Measurements from ENCODE around the gene C1QTNF9.
"Not testable (repeated sequence)": the region's sequence is repeated elsewhere in the genome, so short reads cannot be mapped to it uniquely, and the experiment has no call there.

The C1QTNF9 gene

DNA sequence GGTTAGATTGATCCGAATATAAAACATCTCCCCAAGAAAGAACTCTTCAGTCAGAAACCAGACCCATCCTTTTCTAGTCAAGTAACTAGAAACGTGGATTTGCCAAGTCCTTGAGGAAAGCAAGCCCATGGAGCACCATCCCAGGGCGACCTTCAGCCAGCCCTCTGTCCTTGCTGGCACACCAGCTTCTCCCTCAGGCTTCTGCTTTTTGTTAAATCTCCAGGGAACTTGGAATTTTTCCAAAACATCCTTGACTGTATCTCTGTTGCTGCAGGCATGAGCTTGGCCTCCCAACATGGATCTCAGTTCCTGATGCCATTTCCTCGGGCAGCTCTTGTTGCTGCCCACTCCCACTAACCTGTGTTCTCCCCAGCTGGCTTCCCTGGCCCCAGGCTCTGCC, 27.1 kb upstream of the C1QTNF9 start:
- no peak for DNase-seq (ENCODE audit: low read depth in 2 of 2)

GRCh38 chr13:24284889-24285565, 24.4 kb upstream of the C1QTNF9 start:
- no peak for DNase-seq (ENCODE audit: low read depth in 2 of 2)

GRCh38 chr13:24286624-24287023, 22.8 kb upstream of the C1QTNF9 start:
- DNase-seq (ENCODE audit: low read depth in 2 of 2), result no peak

DNA sequence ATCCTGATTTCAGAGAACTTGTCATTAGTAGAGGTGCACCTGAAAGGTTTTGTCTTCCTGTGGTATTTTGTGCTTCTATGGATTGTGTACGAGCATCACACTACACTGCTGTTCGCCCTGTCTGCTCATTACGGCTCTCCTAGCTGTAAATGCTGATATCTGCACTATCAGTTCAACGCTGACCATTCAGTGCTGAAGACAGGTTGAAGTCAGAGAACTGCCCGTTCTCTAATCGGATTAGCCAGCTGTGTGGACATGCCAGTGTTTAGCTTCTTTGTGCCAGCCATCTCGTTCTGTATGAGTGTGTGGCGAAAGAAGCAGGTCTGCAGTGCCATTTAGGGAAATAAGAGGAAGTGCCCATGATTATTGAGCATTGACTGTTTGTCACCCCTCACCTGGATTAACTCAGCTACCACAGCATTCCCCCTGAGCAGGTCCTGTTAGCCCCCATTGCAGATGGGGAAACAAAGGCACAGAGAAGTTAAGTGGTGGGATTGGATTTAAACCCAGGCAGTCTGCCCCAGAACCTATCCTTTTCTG, 21.6 kb upstream of the C1QTNF9 start:
- no peak for DNase-seq (ENCODE audit: low read depth in 2 of 2)

- DNase-seq (ENCODE audit: low read depth in 2 of 2), result no peak
These were observed 20.5 kb upstream of the C1QTNF9 start for GRCh38 chr13:24288870-24289269.

DNA sequence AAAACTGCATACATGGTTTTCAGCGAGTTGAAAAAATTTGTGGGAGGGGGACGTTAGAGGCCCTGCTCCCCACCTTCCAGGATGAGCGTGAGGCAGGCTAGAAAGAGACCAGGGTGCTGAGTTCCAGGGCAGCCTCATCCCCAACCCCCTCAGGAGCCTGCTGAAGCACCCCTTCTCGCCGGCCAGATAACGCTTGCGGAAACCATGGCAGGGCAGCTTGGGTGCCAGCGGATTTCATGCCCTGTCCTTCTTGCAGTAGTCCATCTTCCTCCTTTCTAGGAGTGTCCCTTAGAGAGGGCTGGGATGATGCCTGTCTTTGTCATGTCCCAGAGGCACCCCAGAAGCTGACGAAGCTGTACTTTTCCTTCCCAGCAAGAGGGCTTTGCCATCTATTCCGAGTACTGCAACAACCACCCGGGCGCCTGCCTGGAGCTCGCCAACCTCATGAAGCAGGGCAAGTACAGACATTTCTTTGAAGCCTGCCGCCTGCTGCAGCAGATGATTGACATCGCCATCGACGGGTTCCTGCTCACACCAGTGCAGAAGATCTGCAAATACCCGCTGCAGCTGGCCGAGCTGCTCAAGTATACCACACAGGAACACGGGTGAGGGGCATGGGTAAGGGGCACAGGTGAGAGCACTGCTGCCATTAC, 19.0 kb upstream of the C1QTNF9 start:
- DNase-seq (ENCODE audit: low read depth in 2 of 2), result no peak

- DNase-seq (ENCODE audit: low read depth in 2 of 2), result no peak
These were observed 16.9 kb upstream of the C1QTNF9 start for GRCh38 chr13:24292481-24292880.

DNA sequence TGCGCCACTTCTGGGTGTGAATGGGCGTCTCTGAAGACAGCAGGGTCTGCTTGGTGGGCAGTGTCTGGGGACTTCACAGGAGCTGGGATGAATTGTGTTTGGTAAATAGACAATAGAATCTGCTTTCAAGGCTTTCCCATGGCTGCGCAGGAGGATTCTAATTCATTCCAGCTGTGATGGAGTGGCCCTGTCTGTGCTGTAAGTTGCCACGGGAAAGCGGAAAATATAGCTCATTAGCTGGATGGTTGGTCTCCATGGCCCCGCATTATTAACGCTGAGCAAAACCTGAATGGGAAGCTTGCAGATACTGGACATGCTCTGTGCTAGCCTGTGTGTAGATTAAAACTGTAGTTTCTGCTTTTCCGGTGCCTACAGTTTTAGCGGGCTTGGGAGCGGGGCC, 15.6 kb upstream of the C1QTNF9 start:
- DNase-seq (ENCODE audit: low read depth in 2 of 2), result no peak

DNA sequence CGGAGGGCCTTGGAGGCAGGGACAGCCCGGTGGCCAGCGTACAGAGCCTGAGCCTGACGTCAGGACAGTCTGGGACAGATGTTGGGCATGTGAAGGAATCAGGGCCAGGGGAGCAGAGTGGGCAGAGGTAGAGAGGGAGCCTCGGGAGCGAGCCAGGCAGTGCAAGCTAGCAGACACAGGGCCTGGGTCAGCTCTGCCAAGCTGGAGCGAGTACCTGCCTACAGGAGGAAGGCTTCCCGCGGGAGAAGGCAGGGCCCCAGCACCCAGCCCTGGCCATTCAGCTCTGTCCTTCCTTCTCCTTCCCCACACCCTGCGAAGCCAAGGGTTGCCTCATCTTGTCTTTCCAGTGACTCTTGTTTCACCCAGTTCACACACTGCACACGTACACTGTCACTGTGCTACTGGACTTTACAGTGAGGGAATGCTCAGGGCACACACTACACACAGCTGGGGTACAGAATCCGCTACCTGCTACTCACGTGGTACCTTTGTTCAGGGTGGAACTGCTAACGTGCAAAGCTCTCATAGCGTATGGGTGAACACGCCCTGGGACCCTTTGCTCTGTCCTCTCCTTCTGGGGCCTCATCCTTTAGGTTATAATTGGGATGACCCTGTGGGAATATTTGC, 9.8 kb upstream of the C1QTNF9 start:
- DNase-seq (ENCODE audit: low read depth in 2 of 2), result no peak

DNA sequence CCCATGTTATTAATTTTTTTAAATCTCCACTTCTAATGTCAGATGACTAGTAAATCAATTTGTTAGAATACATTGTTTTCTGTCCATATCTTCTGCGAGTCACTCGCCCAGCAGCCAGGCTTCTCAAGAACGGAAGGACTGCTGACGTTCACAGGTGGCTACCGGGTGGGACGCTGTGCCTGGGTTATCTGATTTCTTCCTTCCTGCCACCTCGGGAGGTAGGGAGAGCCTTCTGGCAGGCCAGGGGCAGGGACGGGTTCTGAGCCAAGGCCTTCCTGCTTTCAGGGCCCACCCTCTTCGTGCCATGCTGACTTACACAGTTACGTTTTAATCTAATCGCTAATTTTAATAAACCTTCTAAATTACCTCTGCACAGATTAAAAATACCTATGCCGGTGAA, 7.9 kb upstream of the C1QTNF9 start:
- no peak for DNase-seq (ENCODE audit: low read depth in 2 of 2)

- no peak for DNase-seq (ENCODE audit: low read depth in 2 of 2)
These were observed 7.5 kb upstream of the C1QTNF9 start for GRCh38 chr13:24301911-24302310.

GRCh38 chr13:24304620-24305019, 4.8 kb upstream of the C1QTNF9 start:
- DNase-seq (ENCODE audit: low read depth in 2 of 2), result no peak

- no peak for DNase-seq (ENCODE audit: low read depth in 2 of 2)
These were observed 2.7 kb upstream of the C1QTNF9 start for GRCh38 chr13:24306632-24307031.

DNA sequence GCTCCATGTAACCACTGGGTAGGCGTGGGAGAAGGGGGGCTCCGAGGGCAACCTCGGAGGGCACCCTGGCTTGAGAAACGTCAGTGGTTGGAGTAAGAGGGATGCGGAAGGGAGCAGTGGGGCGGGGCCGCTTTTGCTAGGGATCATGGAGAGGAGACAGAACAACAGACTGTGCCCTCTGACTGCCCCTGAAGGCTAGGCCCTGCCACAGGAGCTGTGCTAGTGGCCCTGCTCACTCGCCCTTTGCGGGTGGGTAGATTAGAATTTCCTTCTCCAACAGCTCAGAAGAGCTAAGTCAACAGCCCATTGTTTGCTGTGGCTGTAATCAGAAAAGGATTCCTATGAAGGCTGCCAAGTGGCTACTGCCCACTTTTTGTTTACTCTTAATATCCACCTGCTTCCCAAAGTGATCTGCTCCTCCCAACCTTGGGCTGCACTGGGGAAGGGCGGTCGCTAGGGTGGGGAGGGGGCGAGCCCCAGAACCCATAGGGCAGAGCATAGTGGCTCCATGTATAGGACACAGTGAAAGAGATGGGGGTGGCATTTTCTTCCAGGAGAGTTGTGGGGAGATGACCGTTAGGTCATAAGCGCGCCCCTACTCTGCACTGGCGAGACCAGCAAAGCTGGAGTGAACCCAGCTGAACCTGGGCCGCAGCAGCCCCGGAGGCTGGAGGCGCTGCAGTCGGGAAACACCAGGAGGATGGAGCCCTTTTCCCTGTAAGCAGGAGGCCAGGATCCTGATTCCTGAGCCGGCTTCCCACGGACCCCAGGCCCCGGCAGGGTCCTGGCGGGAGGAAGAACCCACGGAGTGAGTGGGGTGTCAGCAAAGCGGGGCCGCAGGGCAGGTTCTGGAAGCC, 1.9 kb upstream of the C1QTNF9 start:
- DNase-seq (ENCODE audit: low read depth in 2 of 2), result no peak

DNA sequence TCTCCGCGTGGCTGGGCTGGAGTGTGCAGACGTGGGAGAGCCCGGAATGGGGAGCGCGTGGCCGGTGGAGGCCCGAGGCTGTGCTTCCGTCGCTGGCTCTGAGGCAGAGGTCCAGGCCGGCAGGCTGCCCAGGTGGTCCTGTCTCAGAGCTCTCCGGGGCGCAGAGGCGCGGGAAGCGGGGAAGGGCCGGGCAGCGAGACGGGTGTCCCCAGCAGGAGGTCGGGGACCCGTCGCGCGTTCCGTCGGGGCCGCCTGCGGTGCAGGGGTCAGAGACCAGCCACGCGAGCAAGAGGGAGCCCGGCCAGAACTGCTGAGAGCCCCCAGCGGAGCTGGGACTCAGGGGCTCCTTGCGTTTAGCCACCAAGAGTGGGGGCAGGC, 1.3 kb upstream of the C1QTNF9 start:
- DNase-seq (ENCODE audit: low read depth in 2 of 2), result no peak

GRCh38 chr13:24308488-24309020, 826 bp upstream of the C1QTNF9 start:
- no peak for DNase-seq (ENCODE audit: low read depth in 2 of 2)

- DNase-seq (ENCODE audit: low read depth in 2 of 2), result no peak
These were observed 4.1 kb downstream of the C1QTNF9 start for GRCh38 chr13:24313439-24313838.

DNA sequence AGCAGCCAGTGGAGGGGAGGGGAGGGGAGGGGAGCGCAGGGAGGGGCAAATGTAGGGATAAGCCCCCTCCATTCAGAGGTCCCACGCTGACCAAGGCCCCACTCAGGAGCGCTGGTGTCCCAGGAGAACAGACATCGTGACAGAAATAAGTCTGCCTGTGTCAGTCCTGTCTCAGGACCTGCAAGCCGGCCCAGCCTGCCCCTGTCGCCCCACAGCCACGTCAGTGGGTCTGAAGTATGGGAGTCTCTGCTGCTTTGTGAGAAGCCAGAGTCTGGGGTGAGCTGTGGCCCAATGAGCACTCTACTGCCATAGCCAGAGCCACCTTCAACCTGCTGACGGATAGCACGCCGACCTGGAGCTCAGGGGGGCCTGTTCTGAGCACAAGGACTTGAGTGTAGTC, 8.5 kb downstream of the C1QTNF9 start:
- DNase-seq (ENCODE audit: low read depth in 2 of 2), result not testable (repeated sequence)

- not testable (repeated sequence) for DNase-seq (ENCODE audit: low read depth in 2 of 2)
These were observed 9.5 kb downstream of the C1QTNF9 start for GRCh38 chr13:24318878-24319277.

- DNase-seq (ENCODE audit: low read depth in 2 of 2), result not testable (repeated sequence)
These were observed 10.3 kb downstream of the C1QTNF9 start for GRCh38 chr13:24319641-24320040.

DNA sequence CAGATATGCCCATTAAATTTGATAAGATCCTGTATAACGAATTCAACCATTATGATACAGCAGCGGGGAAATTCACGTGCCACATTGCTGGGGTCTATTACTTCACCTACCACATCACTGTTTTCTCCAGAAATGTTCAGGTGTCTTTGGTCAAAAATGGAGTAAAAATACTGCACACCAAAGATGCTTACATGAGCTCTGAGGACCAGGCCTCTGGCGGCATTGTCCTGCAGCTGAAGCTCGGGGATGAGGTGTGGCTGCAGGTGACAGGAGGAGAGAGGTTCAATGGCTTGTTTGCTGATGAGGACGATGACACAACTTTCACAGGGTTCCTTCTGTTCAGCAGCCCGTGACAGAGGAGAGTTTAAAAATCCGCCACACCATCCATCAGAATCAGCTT, 12.0 kb downstream of the C1QTNF9 start:
- DNase-seq (ENCODE audit: low read depth in 2 of 2), result not testable (repeated sequence)

DNA sequence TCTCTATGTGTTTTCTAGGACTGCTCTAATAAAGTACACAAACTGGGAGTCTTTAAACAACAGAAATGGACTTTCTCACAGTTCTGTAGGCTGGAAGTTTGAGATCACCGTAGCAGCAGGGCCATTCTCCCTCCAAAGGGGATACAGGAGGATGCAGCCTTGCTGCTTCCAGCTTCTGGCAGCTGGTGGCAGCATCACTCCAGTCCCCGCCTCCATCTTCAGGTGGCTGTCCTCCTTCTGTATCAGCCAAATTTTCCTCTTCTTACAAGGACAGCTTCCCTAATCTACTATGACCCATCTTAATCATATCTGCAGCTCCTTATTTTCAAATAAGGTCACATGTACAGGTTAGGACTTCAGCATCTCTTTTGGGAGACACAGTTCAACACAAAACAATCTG, 13.1 kb downstream of the C1QTNF9 start:
- not testable (repeated sequence) for DNase-seq (ENCODE audit: low read depth in 2 of 2)
